NCI-H1105 treated with DMSO at 0.1 percent for 48 hours (cell line): Measurements from ENCODE around the gene AGXT2.

Experiments used
- DNase-seq: peaks from one replicate; lab custom pipeline; 2025; lab: John Stamatoyannopoulos, UW

AGXT2 gene

GRCh38 chr5:34967540-34967939 lies 80.2 kb downstream of the AGXT2 start:
- no peak for DNase-seq

DNA sequence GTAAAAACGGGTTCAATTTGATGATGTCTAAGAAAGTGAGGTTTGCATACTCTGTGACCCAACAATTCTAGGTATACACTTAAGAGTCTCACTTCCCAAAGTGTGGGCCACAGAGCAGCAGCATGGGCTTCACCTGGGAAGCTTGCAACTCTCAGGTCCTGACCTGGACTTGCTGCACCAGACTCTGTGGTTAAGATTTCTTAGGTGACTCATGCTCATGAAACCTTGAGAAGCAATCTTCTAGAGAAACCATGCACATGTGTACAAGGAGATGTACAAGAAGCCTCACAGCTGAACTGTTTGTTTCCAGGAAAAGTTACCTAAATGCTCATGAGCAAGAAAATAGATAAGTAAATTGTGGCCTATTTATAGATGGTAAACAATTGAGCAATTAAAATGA lies 88.4 kb downstream of the AGXT2 start:
- DNase-seq: no peak

DNA sequence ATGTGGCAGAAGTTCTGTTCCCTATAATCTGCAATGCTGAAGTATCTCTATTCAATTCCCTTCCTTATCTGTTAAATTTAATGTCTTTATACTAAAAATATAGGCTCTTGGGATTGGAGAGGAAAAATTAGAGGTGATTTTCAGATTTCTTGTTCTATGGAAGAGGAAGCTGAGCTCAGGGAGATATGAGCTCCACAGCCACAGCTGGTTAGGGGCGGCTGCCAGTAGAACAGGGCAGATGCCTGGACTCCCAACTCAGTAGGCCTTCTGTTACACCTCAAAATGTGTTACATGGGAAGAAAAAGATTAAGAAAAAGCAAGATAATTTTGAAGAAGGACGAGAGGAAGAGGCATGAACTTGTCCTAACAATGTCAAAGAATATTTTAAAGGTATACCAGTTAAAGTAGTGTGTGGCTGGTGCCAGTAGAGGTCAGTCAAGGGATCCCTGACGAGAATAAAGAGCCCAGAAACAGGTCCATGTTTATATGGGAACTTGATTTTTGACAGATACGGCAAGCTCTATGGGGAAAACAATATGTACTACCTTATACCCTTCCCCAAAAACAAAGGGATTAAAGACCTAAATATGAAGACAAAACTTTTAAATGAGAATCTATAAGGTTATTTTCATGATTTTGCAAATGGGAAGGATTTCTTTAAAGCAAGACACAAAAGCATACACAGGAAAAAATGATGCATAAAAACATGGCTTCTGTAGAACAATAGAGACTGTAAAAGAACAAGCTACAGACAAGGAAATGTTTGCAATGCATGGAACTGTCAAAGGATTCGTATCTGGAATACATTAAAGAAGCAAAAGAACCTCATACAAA lies 89.7 kb downstream of the AGXT2 start:
- DNase-seq: peak; percentile 37

DNA sequence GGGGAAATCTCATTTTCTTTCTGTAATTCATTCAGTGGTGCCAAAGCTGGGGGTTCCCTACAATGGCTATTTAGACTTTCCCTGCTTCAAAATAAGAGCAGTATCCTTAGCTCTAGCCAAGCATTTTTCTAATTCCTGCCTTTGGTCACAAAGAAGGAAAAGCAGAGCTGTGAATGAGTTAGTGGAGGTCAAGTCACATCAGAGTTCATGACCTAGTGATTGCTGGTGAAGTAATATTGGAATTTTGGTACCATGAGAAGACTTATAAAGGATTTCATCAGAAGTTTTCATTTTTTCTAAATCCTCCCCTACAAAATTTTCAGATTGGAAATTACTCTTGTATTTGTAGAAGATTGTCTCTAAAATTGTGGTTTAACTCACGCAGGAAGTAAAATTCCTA lies 90.4 kb downstream of the AGXT2 start:
- no peak for DNase-seq
